Measurements from ENCODE around the gene HMG20A. TPM values are rescaled to one million over a fixed set of nuclear protein-coding genes. Genes with fewer than 3 reads are reported as not detected.
A peak's percentile ranks its signal among the peaks of the same experiment; 100 is the strongest.

HMG20A gene
- total and polyA plus RNA-seq, 7 donors, result 9.7 to 38.3 (median 29.3) TPM

- Histone ChIP-seq H3K4me1 (peaks cover 45% of the 10 kb centered on the region), H3K4me3 (no peak overlapping the region), H3K9me3 (no peaks in the 10 kb centered on the region), H3K36me3 (ENCODE audit: insufficient read depth in 1 of 2, low read depth in 1 of 2) (peaks cover 7 to 24% of the 10 kb centered on the region in 2 donors), H3K27ac (peak overlapping the region; percentile 68), H3K27me3 (ENCODE audit: insufficient read depth in 3 of 3, low read length in 2 of 3) (no peaks in the 10 kb centered on the region)
- intact Hi-C loops (cut with DNase I), result loop anchor here in 1 of 2 donors (5.0 kb wide), 1 partner anchor 140 kb away; no protein-coding TSS in a partner anchor
- no peak for DNase-seq
- no peak for TF ChIP-seq CTCF (IDR thresholded peaks at IDR 0.05)
- whole genome bisulfite sequencing, 3 donors, result 40 to 50% (median 41%) methylated on average over 2 of the region's 2 CpGs
- peak in 3 of 4 donors; percentile 9 to 12 (median 11) for ATAC-seq
Measured at GRCh38 chr15:77487469-77487842, 66.8 kb downstream of the HMG20A start.

DNA sequence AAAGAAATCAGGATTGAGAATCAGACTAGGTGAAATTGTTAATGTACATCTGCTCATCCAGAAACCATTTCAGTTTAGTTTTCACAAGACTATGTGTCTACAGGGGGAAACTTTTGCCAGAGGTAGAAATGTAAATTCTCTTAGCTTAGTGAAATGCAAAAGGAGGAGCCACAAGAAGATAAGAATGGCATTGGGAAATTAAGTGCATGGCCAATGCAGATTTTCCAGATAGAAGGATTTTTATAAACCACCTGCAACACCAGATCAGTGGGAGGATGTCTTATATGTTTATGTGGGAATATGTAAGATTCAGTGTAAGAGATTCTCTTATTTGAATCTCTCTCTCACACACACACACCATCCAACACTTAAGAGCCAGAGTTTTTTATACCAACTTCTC lies 67.2 kb downstream of the HMG20A start:
- TF ChIP-seq CTCF (IDR thresholded peaks at IDR 0.05), result no peak
- no peak for DNase-seq
- Histone ChIP-seq H3K9me3 (no peaks in the 10 kb centered on the region), H3K27me3 (ENCODE audit: insufficient read depth in 3 of 3, low read length in 2 of 3) (no peaks in the 10 kb centered on the region), H3K4me3 (no peak overlapping the region), H3K4me1 (peaks cover 41% of the 10 kb centered on the region), H3K27ac (peak overlapping the region; percentile 68), H3K36me3 (ENCODE audit: insufficient read depth in 1 of 2, low read depth in 1 of 2) (peaks cover 7 to 23% of the 10 kb centered on the region in 2 donors)
- no peak for ATAC-seq
- intact Hi-C loops (cut with DNase I), result loop anchor here in 1 of 2 donors (5.0 kb wide), 1 partner anchor 141 kb away; no protein-coding TSS in a partner anchor

DNA sequence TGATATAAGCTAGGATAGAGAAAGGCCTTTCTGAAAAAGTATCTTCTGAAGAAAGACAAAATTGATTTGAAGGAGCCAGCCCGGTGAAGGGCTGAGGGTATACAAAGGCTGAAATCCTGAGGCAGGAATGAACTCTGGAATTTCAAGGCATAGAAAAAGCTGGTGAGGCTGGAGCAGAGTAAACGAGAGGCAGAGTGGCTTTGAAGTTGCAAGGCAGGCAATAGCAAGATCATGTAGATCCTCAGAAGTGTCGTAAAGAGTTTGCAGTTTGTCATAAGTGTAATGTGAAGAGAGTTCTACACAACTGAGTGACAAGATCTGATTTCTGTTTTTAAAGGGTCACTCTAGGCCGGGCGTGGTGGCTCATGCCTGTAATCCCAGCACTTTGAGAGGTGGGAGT lies 69.0 kb downstream of the HMG20A start:
- Histone ChIP-seq H3K36me3 (ENCODE audit: insufficient read depth in 1 of 2, low read depth in 1 of 2) (peaks cover 0 to 5% of the 10 kb centered on the region in 2 donors), H3K27me3 (ENCODE audit: insufficient read depth in 3 of 3, low read length in 2 of 3) (no peaks in the 10 kb centered on the region), H3K4me1 (peaks cover 27% of the 10 kb centered on the region), H3K4me3 (no peak overlapping the region), H3K27ac (no peak overlapping the region), H3K9me3 (no peaks in the 10 kb centered on the region)
- no peak for TF ChIP-seq CTCF (IDR thresholded peaks at IDR 0.05)
- no peak for ATAC-seq
- 66 to 90% (median 82%) methylated on average over 5 of the region's 5 CpGs for WGBS, 3 donors
- intact Hi-C loops (cut with DNase I), result loop anchor here in 1 of 2 donors (5.0 kb wide), 1 partner anchor 142 kb away; no protein-coding TSS in a partner anchor
- DNase-seq, result no peak

- DNase-seq (no peak), ATAC-seq (no peak)
- Histone ChIP-seq H3K9me3 (no peaks in the 10 kb centered on the region), H3K36me3 (ENCODE audit: insufficient read depth in 1 of 2, low read depth in 1 of 2) (no peaks in the 10 kb centered on the region), H3K4me3 (no peak overlapping the region), H3K27ac (no peak overlapping the region), H3K27me3 (ENCODE audit: insufficient read depth in 3 of 3, low read length in 2 of 3) (no peaks in the 10 kb centered on the region), H3K4me1 (peaks cover 28% of the 10 kb centered on the region)
- 79 to 85% (median 82%) methylated on average over 3 of the region's 3 CpGs for WGBS, 3 donors
- intact Hi-C loops (cut with DNase I), result no loop called here
- no peak for TF ChIP-seq CTCF (IDR thresholded peaks at IDR 0.05)
Measured at GRCh38 chr15:77493324-77493907, 72.7 kb downstream of the HMG20A start.

All from psoas muscle (tissue), 8 donors.